Gastrocnemius medialis (tissue), 4 donors: ENCODE measurements around the gene LTBP4.

Source experiments
- POLR2A ChIP-seq, 2 donors: fragments of 450-650 bp; IDR thresholded peaks; one replicate each; pipeline ENCODE4 v1.6.1; 2017; ENCODE audit warnings: antibody characterized with exemption in 2 of 2, mild to moderate bottlenecking in 2 of 2, moderate library complexity in 2 of 2
- TF ChIP-seq, protein P1 (sequence below), 5 experiments: fragments of 450-650 bp in 3 of 5; fragments of 200-600 bp in 2 of 5; sonication (generic) in 2 of 5; IDR thresholded peaks in 4 of 5; conservative IDR thresholded peaks in 1 of 5; 1 replicate in 4 of 5; 2 replicates in 1 of 5; pipeline ENCODE4 v1.5.1; 2016 to 2019; ENCODE audit warnings: antibody characterized with exemption in 5 of 5, mild to moderate bottlenecking in 3 of 5, moderate library complexity in 3 of 5

GRCh38 chr19:40576585-40577451, 24.4 kb upstream of the LTBP4 start, which contains the start of gene SHKBP1:
- TF ChIP-seq POLR2A (IDR thresholded peaks at IDR 0.05), result peak; percentile 19 to 46
- TF ChIP-seq, protein P1, sequence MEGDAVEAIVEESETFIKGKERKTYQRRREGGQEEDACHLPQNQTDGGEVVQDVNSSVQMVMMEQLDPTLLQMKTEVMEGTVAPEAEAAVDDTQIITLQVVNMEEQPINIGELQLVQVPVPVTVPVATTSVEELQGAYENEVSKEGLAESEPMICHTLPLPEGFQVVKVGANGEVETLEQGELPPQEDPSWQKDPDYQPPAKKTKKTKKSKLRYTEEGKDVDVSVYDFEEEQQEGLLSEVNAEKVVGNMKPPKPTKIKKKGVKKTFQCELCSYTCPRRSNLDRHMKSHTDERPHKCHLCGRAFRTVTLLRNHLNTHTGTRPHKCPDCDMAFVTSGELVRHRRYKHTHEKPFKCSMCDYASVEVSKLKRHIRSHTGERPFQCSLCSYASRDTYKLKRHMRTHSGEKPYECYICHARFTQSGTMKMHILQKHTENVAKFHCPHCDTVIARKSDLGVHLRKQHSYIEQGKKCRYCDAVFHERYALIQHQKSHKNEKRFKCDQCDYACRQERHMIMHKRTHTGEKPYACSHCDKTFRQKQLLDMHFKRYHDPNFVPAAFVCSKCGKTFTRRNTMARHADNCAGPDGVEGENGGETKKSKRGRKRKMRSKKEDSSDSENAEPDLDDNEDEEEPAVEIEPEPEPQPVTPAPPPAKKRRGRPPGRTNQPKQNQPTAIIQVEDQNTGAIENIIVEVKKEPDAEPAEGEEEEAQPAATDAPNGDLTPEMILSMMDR (IDR thresholded peaks at IDR 0.05 in 4 of 5, conservative IDR thresholded peaks at IDR 0.05 in 1 of 5), result no peak
